ENCODE measurements around the gene SYNGR2.

SYNGR2 gene

DNA sequence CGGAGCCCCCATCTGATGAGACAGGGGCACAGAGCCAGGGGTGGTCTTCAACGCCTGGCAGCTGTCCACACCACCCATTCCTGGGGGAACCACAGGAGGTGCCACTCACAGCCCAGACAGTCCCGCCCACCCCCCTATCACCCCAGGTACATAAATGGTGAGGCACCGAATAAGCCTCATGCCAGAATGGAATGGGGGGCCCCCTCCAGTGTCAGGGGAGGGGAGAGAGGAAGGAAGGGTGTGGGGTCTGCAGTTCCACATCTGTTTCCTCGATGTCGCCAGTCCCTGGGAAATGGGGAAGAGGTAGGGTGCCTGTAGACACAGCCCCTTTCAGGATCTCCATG, 41.5 kb upstream of the SYNGR2 start:
- no peak overlapping the region for H3K4me3 ChIP-seq (replicated peaks in 1 of 2; ENCODE audit: low read depth in 2 of 2, low read length in 2 of 2)
- TF ChIP-seq, protein P1, sequence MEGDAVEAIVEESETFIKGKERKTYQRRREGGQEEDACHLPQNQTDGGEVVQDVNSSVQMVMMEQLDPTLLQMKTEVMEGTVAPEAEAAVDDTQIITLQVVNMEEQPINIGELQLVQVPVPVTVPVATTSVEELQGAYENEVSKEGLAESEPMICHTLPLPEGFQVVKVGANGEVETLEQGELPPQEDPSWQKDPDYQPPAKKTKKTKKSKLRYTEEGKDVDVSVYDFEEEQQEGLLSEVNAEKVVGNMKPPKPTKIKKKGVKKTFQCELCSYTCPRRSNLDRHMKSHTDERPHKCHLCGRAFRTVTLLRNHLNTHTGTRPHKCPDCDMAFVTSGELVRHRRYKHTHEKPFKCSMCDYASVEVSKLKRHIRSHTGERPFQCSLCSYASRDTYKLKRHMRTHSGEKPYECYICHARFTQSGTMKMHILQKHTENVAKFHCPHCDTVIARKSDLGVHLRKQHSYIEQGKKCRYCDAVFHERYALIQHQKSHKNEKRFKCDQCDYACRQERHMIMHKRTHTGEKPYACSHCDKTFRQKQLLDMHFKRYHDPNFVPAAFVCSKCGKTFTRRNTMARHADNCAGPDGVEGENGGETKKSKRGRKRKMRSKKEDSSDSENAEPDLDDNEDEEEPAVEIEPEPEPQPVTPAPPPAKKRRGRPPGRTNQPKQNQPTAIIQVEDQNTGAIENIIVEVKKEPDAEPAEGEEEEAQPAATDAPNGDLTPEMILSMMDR (IDR thresholded peaks at IDR 0.05; ENCODE audit: low read depth, low read length) = no peak
- DNase-seq (ENCODE audit: low read depth in 2 of 2) = no peak

- no peak for DNase-seq (ENCODE audit: low read depth in 2 of 2)
- peak overlapping the region; percentile 36 to 53 for H3K4me3 ChIP-seq (replicated peaks in 1 of 2; ENCODE audit: low read depth in 2 of 2, low read length in 2 of 2)
- TF ChIP-seq, protein P1 (IDR thresholded peaks at IDR 0.05; ENCODE audit: low read depth, low read length) = no peak
Observed at GRCh38 chr17:78127239-78127887, 41.0 kb upstream of the SYNGR2 start.

- peak overlapping the region; percentile 53 to 56 for H3K4me3 ChIP-seq (replicated peaks in 1 of 2; ENCODE audit: low read depth in 2 of 2, low read length in 2 of 2)
- TF ChIP-seq, protein P1 (IDR thresholded peaks at IDR 0.05; ENCODE audit: low read depth, low read length) = no peak
- no peak for DNase-seq (ENCODE audit: low read depth in 2 of 2)
Observed at GRCh38 chr17:78127888-78128550, 40.4 kb upstream of the SYNGR2 start.

- no peak for DNase-seq (ENCODE audit: low read depth in 2 of 2)
- peak within 1 kb of the TSS; percentile 53 to 56 for H3K4me3 ChIP-seq (replicated peaks in 1 of 2; ENCODE audit: low read depth in 2 of 2, low read length in 2 of 2)
- TF ChIP-seq, protein P1 (IDR thresholded peaks at IDR 0.05; ENCODE audit: low read depth, low read length) = no peak
Observed at GRCh38 chr17:78128551-78129350, 39.6 kb upstream of the SYNGR2 start, which contains the start of gene TMC6. Gene TMC6, minus strand, starts transcription at chr17:78128755. Its CDS starts 1,923 bp downstream, at chr17:78126832.

DNA sequence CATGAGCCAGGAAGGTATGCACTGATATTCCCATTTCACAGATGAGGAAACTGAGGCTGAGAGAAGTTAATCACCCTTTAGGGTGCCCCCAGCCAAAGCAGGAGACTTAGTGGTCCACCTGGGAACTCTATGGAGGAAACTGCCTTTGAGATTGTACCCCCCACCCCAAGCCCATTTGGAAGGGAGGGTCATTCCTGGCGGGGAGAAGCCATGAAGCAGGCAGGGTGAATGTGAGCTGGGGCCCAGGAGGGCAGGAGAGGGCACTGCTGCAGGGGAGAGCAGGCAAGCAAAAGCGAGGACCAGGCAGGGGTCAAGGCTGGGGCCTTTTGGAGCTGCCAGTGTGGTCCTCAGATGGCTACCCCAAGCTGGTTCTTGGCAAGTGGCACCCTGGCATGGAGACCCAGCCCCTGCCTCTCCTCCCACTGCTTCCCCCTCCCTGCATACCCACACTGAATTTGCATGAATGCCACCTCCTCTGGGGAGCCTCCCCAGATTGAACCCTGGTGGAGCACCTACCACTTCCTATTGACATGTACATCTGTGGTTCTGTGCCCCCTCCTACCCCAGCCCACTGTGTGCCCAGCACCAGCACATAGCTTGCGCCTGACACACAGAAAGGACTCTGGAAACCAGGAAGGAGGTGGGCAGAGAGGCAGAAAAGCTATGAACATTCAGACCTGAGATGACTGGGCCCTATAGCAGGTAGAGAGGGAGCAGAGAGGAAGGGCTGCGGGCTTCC, 38.9 kb upstream of the SYNGR2 start:
- DNase-seq (ENCODE audit: low read depth in 2 of 2) = no peak
- TF ChIP-seq, protein P1 (IDR thresholded peaks at IDR 0.05; ENCODE audit: low read depth, low read length) = no peak
- no peak overlapping the region for H3K4me3 ChIP-seq (replicated peaks in 1 of 2; ENCODE audit: low read depth in 2 of 2, low read length in 2 of 2)

DNA sequence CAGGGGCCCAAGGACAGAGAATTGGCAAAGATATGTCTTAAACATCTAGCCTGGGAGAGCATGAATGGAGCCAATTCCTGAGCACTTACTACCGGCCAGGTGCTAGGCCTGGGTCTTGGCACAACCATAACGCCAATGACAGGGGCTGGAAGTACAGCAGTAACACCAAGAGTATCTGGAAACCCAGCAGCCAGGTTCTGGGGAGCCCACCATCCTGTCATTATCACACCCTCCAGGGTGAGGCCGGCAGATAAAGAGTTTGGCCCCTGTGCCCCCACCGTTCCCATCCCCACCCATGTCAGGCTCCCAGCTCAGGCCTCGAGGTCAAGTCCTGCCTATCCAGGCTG, 38.3 kb upstream of the SYNGR2 start:
- H3K4me3 ChIP-seq (replicated peaks in 1 of 2; ENCODE audit: low read depth in 2 of 2, low read length in 2 of 2) = no peak overlapping the region
- no peak for DNase-seq (ENCODE audit: low read depth in 2 of 2)
- TF ChIP-seq, protein P1 (IDR thresholded peaks at IDR 0.05; ENCODE audit: low read depth, low read length) = no peak
